ENCODE measurements around the gene ZBTB8OS.
"Not testable (repeated sequence)": the region's sequence is repeated elsewhere in the genome, so short reads cannot be mapped to it uniquely, and the experiment has no call there.

The ZBTB8OS gene

GRCh38 chr1:32650248-32650751 is at the start of gene ZBTB8OS:
Gene ZBTB8OS (minus strand): TSS chr1:32650550. CDS start chr1:32650529, 21 bp downstream.
- DNase-seq, result peak; percentile 91
- in situ Hi-C loops (cut with HindIII; ENCODE audit: low pct_ligation_motif_present, low pct_unique_long_range_greater_than_20kb, low sequenced_read_pairs), result no loop called here

- in situ Hi-C loops (cut with HindIII; ENCODE audit: low pct_ligation_motif_present, low pct_unique_long_range_greater_than_20kb, low sequenced_read_pairs); DNase-seq: not testable (repeated sequence)
Observed at GRCh38 chr1:32696996-32697395, 46.6 kb upstream of the ZBTB8OS start.

- in situ Hi-C loops (cut with HindIII; ENCODE audit: low pct_ligation_motif_present, low pct_unique_long_range_greater_than_20kb, low sequenced_read_pairs), result no loop called here
Observed at GRCh38 chr1:32696041-32696440, 45.7 kb upstream of the ZBTB8OS start.

GRCh38 chr1:32695098-32695904 is 45.0 kb upstream of the ZBTB8OS start:
- no peak for DNase-seq
- in situ Hi-C loops (cut with HindIII; ENCODE audit: low pct_ligation_motif_present, low pct_unique_long_range_greater_than_20kb, low sequenced_read_pairs), result no loop called here

More at GRCh38 chr1:32696041-32696440, 45.7 kb upstream of the ZBTB8OS start:
- DNase-seq, result no peak

- in situ Hi-C loops (cut with HindIII; ENCODE audit: low pct_ligation_motif_present, low pct_unique_long_range_greater_than_20kb, low sequenced_read_pairs), result no loop called here
- no peak for DNase-seq
Observed at GRCh38 chr1:32693455-32694174, 43.3 kb upstream of the ZBTB8OS start.

- in situ Hi-C loops (cut with HindIII; ENCODE audit: low pct_ligation_motif_present, low pct_unique_long_range_greater_than_20kb, low sequenced_read_pairs), result no loop called here
- no peak for DNase-seq
Observed at GRCh38 chr1:32686387-32686786, 36.0 kb upstream of the ZBTB8OS start.

- in situ Hi-C loops (cut with HindIII; ENCODE audit: low pct_ligation_motif_present, low pct_unique_long_range_greater_than_20kb, low sequenced_read_pairs), result no loop called here
- DNase-seq, result no peak
Observed at GRCh38 chr1:32685498-32685897, 35.1 kb upstream of the ZBTB8OS start.

- DNase-seq, result no peak
- in situ Hi-C loops (cut with HindIII; ENCODE audit: low pct_ligation_motif_present, low pct_unique_long_range_greater_than_20kb, low sequenced_read_pairs), result no loop called here
Observed at GRCh38 chr1:32684167-32684811, 33.9 kb upstream of the ZBTB8OS start.

GRCh38 chr1:32683397-32683796 is 33.0 kb upstream of the ZBTB8OS start:
- no peak for DNase-seq
- in situ Hi-C loops (cut with HindIII; ENCODE audit: low pct_ligation_motif_present, low pct_unique_long_range_greater_than_20kb, low sequenced_read_pairs), result no loop called here

- in situ Hi-C loops (cut with HindIII; ENCODE audit: low pct_ligation_motif_present, low pct_unique_long_range_greater_than_20kb, low sequenced_read_pairs), result no loop called here
- DNase-seq, result no peak
Observed at GRCh38 chr1:32681999-32682398, 31.6 kb upstream of the ZBTB8OS start.

GRCh38 chr1:32681509-32681908 is 31.2 kb upstream of the ZBTB8OS start:
- no peak for DNase-seq
- in situ Hi-C loops (cut with HindIII; ENCODE audit: low pct_ligation_motif_present, low pct_unique_long_range_greater_than_20kb, low sequenced_read_pairs), result no loop called here

GRCh38 chr1:32680642-32681041 is 30.3 kb upstream of the ZBTB8OS start:
- DNase-seq, result no peak
- in situ Hi-C loops (cut with HindIII; ENCODE audit: low pct_ligation_motif_present, low pct_unique_long_range_greater_than_20kb, low sequenced_read_pairs), result no loop called here

- in situ Hi-C loops (cut with HindIII; ENCODE audit: low pct_ligation_motif_present, low pct_unique_long_range_greater_than_20kb, low sequenced_read_pairs); DNase-seq: not testable (repeated sequence)
Observed at GRCh38 chr1:32679993-32680392, 29.6 kb upstream of the ZBTB8OS start.

GRCh38 chr1:32676945-32677344 is 26.6 kb upstream of the ZBTB8OS start:
- DNase-seq, result no peak
- in situ Hi-C loops (cut with HindIII; ENCODE audit: low pct_ligation_motif_present, low pct_unique_long_range_greater_than_20kb, low sequenced_read_pairs), result no loop called here

GRCh38 chr1:32668716-32669115 is 18.4 kb upstream of the ZBTB8OS start:
- in situ Hi-C loops (cut with HindIII; ENCODE audit: low pct_ligation_motif_present, low pct_unique_long_range_greater_than_20kb, low sequenced_read_pairs); DNase-seq: not testable (repeated sequence)

GRCh38 chr1:32666901-32667566 is 16.7 kb upstream of the ZBTB8OS start:
- DNase-seq, result peak; percentile 63
- in situ Hi-C loops (cut with HindIII; ENCODE audit: low pct_ligation_motif_present, low pct_unique_long_range_greater_than_20kb, low sequenced_read_pairs), result no loop called here

GRCh38 chr1:32665915-32666314 is 15.6 kb upstream of the ZBTB8OS start:
- in situ Hi-C loops (cut with HindIII; ENCODE audit: low pct_ligation_motif_present, low pct_unique_long_range_greater_than_20kb, low sequenced_read_pairs), result no loop called here
- no peak for DNase-seq

GRCh38 chr1:32659581-32659980 is 9.2 kb upstream of the ZBTB8OS start:
- no peak for DNase-seq
- in situ Hi-C loops (cut with HindIII; ENCODE audit: low pct_ligation_motif_present, low pct_unique_long_range_greater_than_20kb, low sequenced_read_pairs), result no loop called here

All from ACHN (cell line).